Measurements from ENCODE around the gene ZCCHC13.

DNA sequence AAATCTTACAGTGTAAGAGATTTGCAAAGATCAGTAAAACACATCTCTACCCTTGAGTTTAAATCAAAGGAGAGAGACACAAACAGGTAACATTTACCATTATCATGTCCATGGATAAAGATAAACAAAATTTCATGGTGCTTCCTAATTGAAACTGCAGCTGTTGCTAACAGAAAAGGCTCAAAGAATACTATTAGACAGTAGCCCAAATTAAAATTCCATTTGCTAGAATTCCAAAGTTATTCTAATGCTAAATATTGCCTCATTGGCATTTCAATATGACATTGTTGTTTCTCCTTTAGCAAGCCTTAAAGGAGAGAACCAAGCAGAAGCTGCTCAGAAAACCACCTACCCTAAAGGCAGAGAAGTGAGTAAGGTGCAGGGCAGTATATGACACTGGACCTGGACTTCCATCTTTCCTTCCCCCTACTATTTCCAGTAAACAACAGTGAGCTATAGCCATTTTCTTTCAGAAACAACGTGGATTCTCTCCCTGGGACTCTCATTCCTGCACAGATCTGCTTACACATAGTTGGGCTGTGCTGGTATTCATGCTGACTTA lies 19.5 kb upstream of the ZCCHC13 start:
- TF ChIP-seq, protein P1, sequence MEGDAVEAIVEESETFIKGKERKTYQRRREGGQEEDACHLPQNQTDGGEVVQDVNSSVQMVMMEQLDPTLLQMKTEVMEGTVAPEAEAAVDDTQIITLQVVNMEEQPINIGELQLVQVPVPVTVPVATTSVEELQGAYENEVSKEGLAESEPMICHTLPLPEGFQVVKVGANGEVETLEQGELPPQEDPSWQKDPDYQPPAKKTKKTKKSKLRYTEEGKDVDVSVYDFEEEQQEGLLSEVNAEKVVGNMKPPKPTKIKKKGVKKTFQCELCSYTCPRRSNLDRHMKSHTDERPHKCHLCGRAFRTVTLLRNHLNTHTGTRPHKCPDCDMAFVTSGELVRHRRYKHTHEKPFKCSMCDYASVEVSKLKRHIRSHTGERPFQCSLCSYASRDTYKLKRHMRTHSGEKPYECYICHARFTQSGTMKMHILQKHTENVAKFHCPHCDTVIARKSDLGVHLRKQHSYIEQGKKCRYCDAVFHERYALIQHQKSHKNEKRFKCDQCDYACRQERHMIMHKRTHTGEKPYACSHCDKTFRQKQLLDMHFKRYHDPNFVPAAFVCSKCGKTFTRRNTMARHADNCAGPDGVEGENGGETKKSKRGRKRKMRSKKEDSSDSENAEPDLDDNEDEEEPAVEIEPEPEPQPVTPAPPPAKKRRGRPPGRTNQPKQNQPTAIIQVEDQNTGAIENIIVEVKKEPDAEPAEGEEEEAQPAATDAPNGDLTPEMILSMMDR (IDR thresholded peaks at IDR 0.05), result no peak
- TF ChIP-seq POLR2AphosphoS5 (IDR thresholded peaks at IDR 0.05) (no peak), POLR2A (IDR thresholded peaks at IDR 0.05) (no peak)
